Upper lobe of left lung (tissue), 4 donors: ENCODE measurements around the gene FAM107A.

Experiments
- CTCF ChIP-seq, 6 experiments: fragments of 450-650 bp in 4 of 6; fragments of 200-600 bp in 2 of 6; sonication (generic) in 2 of 6; IDR thresholded peaks; one replicate each; pipeline ENCODE4 v1.5.1; 2016 to 2019; ENCODE audit warnings: antibody characterized with exemption in 6 of 6
- EP300 ChIP-seq, 4 donors: sonication (generic); formaldehyde crosslinking; IDR thresholded peaks; one replicate each; pipeline ENCODE4 v1.5.1; 2017; ENCODE audit warnings: antibody characterized with exemption in 4 of 4, control low read depth in 2 of 4

DNA sequence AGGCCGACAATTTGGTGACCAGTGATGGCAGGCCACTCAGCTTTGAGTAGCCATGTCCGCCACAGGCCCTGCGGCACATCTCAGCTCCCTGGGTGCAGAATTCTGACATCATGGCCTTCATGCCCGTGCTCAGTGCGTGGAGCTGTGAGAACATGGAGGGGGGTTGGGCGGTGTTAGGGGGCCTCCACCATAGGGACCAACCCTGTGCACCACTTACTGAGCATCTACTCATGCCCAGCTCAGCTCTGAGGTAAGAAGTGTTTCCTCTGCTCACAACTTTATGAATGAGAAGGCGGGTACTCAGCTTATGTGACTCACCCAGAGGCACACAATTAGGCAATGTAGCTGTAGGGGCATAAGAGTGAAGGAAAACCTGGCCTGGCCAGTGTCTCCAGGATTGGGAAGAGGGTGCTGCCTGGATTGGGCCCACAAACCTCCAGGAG lies 50.7 kb downstream of the FAM107A start:
- peak in 1 of 4 donors; percentile 52 for TF ChIP-seq EP300 (IDR thresholded peaks at IDR 0.05)
- no peak for TF ChIP-seq CTCF (IDR thresholded peaks at IDR 0.05)
